Nephron (organoid): ENCODE results near the gene CXCR5.
"Not testable (repeated sequence)": the region's sequence is repeated elsewhere in the genome, so short reads cannot be mapped to it uniquely, and the experiment has no call there.

Experiments
- H3K27ac Mint-ChIP-seq, 3 experiments: 2 replicates each; pipeline ENCODE4 v1.8.0; 2020; ENCODE audit warnings: mixed read lengths in 3 of 3, mild to moderate bottlenecking in 2 of 3, moderate library complexity in 1 of 3
- H3K27me3 Mint-ChIP-seq: 2 replicates; pipeline ENCODE4 v1.8.0; 2021; ENCODE audit warnings: low read depth, mild to moderate bottlenecking, moderate library complexity, mixed read lengths
- H3K36me3 Mint-ChIP-seq: 2 replicates; pipeline ENCODE4 v1.8.0; 2020; ENCODE audit warnings: low read depth, mixed read lengths
- H3K4me1 Mint-ChIP-seq: 2 replicates; pipeline ENCODE4 v1.8.0; 2020; ENCODE audit warnings: mixed read lengths
- H3K4me3 Mint-ChIP-seq, 3 experiments: 2 replicates each; pipeline ENCODE4 v1.8.0; 2020; ENCODE audit warnings: mild to moderate bottlenecking in 3 of 3, mixed read lengths in 3 of 3, moderate library complexity in 2 of 3
- H3K9me3 Mint-ChIP-seq: 2 replicates; pipeline ENCODE4 v1.8.0; 2020; ENCODE audit warnings: mixed read lengths
- TF ChIP-seq, protein P1 (sequence below), 3 experiments: fragments of 200-600 bp; sonication (generic); IDR thresholded peaks; one replicate each; pipeline ENCODE4 v1.5.0; 2021; ENCODE audit warnings: antibody characterized with exemption in 3 of 3; ENCODE audit not compliant: unreplicated experiment in 3 of 3

Gene CXCR5

DNA sequence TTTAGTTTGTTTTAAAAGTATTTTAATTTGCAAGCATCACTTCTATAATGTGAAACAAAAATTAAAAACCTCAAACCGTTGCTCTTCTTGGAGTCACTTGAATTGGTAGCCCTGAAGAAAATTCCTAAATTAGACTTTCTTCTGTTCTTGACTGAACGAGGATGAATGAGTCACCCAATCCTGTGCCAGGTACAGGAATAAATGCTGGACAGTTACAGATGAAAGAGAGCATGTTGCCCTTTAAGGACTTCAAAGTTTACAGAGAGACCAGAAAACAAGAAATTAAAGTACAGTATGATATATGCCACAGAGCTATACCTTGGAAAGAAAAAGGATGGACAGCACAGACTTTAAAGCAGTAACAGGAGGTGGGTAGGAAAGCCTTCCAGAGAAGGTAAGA lies 41.3 kb upstream of the CXCR5 start:
- no peak overlapping the region for H3K4me3 Mint-ChIP-seq
- H3K9me3 Mint-ChIP-seq, result peaks cover 3% of the 10 kb centered on the region
- TF ChIP-seq, protein P1, sequence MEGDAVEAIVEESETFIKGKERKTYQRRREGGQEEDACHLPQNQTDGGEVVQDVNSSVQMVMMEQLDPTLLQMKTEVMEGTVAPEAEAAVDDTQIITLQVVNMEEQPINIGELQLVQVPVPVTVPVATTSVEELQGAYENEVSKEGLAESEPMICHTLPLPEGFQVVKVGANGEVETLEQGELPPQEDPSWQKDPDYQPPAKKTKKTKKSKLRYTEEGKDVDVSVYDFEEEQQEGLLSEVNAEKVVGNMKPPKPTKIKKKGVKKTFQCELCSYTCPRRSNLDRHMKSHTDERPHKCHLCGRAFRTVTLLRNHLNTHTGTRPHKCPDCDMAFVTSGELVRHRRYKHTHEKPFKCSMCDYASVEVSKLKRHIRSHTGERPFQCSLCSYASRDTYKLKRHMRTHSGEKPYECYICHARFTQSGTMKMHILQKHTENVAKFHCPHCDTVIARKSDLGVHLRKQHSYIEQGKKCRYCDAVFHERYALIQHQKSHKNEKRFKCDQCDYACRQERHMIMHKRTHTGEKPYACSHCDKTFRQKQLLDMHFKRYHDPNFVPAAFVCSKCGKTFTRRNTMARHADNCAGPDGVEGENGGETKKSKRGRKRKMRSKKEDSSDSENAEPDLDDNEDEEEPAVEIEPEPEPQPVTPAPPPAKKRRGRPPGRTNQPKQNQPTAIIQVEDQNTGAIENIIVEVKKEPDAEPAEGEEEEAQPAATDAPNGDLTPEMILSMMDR (IDR thresholded peaks at IDR 0.05; ENCODE audit: unreplicated experiment in 3 of 3), result no peak
- no peaks in the 10 kb centered on the region for H3K36me3 Mint-ChIP-seq
- H3K4me1 Mint-ChIP-seq, result no peaks in the 10 kb centered on the region
- H3K27me3 Mint-ChIP-seq, result peaks cover 4% of the 10 kb centered on the region
- no peak overlapping the region for H3K27ac Mint-ChIP-seq

DNA sequence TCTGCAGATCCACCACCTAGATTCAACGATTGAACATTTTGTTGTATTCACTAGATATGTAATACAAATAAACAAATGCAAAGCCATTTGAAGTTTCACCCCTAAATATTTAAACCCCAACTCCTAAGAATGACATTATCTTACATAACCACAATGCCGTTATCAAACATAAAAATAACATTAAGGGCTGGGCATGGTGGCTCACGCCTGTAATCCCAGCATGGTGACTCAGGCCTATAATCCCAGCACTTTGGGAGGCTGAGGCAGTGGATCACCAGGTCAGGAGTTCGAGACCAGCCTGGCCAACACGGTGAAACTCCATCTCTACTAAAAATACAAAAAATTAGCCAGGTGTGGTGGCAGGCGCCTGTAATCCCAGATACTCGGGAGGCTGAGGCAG lies 40.8 kb upstream of the CXCR5 start:
- H3K36me3 Mint-ChIP-seq, H3K27ac Mint-ChIP-seq, H3K4me3 Mint-ChIP-seq, H3K27me3 Mint-ChIP-seq, H3K9me3 Mint-ChIP-seq, H3K4me1 Mint-ChIP-seq: not testable (repeated sequence)

DNA sequence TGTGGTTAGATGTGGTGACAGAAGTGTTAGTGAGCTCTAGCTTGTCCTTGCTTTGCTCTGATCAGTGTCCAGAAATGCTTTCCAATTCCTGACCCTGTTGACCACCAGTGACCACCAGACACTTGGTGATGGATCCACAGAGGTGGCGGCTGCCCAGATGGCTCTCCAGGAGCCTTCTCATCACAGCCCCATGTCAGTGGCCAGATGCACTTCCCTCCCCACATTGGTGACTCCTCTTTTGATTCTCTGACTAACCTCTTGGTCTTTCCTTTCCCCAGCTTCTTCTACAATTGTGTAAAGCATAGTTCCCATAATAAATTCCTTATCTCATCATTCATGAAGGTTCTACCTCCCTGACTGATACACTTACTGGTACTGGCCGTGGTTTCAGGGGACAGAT lies 40.1 kb upstream of the CXCR5 start:
- peaks cover 4% of the 10 kb centered on the region for H3K27me3 Mint-ChIP-seq
- H3K4me1 Mint-ChIP-seq, result no peaks in the 10 kb centered on the region
- no peaks in the 10 kb centered on the region for H3K36me3 Mint-ChIP-seq
- no peak overlapping the region for H3K4me3 Mint-ChIP-seq
- H3K27ac Mint-ChIP-seq, result no peak overlapping the region
- TF ChIP-seq, protein P1 (IDR thresholded peaks at IDR 0.05; ENCODE audit: unreplicated experiment in 3 of 3), result no peak
- peaks cover 3% of the 10 kb centered on the region for H3K9me3 Mint-ChIP-seq

DNA sequence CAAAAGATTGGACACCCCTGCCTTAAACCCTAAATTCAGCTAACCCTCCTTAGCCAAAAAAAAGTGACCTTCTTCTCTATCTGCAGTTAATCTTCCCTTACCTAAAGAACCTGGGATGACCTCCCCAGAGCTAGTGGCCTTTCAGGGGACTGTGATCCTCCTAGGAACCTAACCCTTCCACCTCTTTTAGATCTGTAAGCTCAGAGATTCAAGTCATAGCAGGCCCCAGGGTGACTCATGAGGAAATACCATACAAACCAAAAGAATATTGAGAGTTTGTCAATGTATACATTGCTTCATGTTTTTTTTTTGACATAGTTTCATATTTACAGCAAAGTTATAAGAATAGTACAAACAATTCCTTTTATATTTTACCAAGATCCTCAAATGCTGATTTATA lies 38.3 kb upstream of the CXCR5 start:
- peaks cover 3% of the 10 kb centered on the region for H3K9me3 Mint-ChIP-seq

DNA sequence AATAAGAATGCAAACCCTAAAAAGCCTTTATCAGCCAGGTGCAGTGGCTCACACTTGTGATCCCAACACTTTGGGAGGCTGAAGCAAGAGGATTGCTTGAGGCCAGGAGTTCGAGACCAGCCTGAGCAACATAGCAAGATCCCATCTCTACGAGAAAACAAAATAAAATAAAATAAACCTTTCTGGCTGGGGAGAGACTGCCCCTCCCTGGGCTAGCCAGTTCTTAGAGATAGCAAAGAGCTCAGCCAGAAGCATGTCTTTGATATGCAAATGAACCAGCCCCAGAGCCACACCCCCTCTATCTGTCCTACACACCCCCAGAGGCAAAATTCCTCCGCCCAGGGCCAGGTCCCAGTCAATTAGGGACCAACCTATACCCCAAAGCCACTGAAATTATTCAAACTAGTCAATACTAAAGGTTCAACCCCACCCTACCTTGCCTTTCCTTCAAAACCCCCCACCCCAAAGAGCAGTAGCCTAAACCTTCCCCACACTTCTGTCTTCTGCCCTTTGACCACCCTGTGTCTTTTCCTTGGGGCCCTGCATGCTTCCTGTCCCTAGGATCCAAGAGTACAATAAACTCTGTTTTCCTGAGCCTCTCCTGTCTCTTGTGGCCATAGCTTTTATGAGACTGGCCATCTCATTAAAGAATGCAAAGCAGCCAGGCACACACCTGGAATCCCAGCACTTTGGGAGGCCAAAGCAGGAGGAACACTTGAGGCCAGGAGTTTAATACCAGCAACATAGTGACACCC lies 37.3 kb upstream of the CXCR5 start:
- Mint-ChIP-seq H3K9me3 (peaks cover 3% of the 10 kb centered on the region), H3K27ac (no peak overlapping the region), H3K27me3 (peaks cover 4% of the 10 kb centered on the region), H3K36me3 (no peaks in the 10 kb centered on the region), H3K4me3 (no peak overlapping the region), H3K4me1 (no peaks in the 10 kb centered on the region)
- TF ChIP-seq, protein P1 (IDR thresholded peaks at IDR 0.05; ENCODE audit: unreplicated experiment in 3 of 3), result no peak

More for the DNA sequence above, 38.3 kb upstream of the CXCR5 start:
- peaks cover 4% of the 10 kb centered on the region for H3K27me3 Mint-ChIP-seq
- TF ChIP-seq, protein P1 (IDR thresholded peaks at IDR 0.05; ENCODE audit: unreplicated experiment in 3 of 3), result no peak
- no peaks in the 10 kb centered on the region for H3K4me1 Mint-ChIP-seq
- H3K27ac Mint-ChIP-seq, result no peak overlapping the region
- H3K36me3 Mint-ChIP-seq, result no peaks in the 10 kb centered on the region
- H3K4me3 Mint-ChIP-seq, result no peak overlapping the region

DNA sequence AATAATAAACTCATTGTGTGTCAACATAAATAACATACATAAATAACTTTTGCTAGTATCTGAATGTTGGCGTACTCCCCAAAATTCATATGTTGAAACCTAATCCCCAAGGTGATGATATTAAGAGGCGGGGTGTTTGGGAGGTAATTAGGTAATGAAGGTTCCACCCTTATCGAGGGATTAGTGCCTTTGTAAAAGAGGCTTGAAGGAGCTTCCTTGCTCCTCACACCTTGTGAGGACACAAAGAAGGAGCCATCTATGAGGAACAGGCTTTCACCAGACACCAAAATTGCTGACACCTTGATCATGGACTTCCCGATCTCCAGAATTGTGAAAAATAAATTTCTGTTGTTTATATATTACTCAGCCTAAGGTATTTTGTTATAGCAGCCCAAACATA lies 33.9 kb upstream of the CXCR5 start:
- TF ChIP-seq, protein P1 (IDR thresholded peaks at IDR 0.05; ENCODE audit: unreplicated experiment in 3 of 3), result no peak
- Mint-ChIP-seq H3K4me3 (no peak overlapping the region), H3K9me3 (peaks cover 3% of the 10 kb centered on the region), H3K36me3 (no peaks in the 10 kb centered on the region), H3K27ac (no peak overlapping the region), H3K4me1 (no peaks in the 10 kb centered on the region), H3K27me3 (peaks cover 4% of the 10 kb centered on the region)
